NAMALWA (cell line): ENCODE results near the gene UBFD1.
"Not testable (repeated sequence)": the region's sequence is repeated elsewhere in the genome, so short reads cannot be mapped to it uniquely, and the experiment has no call there.

Experiments
- DNase-seq: peaks from one replicate; pipeline ENCODE4 v3.0.0-alpha.2; 2015; ENCODE audit warnings: low spot score

UBFD1 gene

DNA sequence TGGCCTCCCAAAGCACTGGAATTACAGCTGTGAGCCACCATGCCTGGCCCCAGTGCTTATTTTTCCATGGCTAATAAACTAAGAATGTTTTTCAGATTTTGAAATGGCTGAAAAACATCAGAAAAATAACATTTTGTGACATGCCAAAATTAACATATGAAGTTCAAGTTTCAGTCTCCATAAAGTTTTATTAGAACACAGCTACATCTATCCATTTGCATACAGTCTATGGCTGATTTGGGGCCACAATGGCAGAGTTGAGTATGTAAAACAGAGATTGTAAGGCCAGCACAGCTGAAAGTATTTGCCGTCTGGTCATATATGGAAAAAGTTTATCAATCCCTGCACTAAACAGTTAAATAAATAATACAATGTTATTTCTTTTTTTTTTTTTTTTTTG, 52.4 kb downstream of the UBFD1 start:
- DNase-seq, result no peak

DNA sequence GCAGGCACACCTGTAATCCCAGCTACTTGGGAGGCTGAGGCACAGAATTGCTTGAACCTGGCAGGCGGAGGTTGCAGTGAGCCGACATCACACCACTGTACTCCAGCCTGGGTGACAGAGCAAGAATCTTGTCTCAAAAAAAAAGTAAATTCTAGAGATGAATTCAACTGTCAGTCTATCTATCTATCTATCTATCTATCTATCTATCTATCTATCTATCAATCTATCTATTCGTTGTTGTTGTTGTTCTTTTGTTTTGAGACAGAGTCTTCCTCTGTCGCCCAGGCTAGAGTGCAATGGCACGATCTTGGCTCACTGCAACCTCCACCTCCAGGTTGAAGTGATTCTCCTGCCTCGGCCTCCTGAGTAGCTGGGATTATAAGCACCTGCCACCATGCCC, 53.4 kb downstream of the UBFD1 start:
- DNase-seq, result not testable (repeated sequence)

DNA sequence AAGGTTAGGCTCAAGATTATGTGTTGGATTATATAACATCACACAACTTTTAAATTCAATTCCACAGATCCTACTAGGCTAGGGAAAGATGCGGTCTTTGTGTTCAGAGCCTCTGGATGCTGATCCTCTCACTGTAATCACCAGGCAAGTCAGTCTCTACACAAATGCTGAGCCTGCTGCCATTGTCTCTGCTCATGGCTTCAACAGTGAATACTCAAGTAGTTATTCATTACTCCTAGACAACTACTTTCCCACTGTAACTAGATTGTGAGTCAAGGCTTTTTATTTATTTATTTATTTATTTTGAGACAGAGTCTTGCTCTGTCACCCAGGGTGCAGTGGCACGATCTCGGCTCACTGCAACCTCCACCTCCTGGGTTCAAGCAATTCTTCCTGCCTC, 54.4 kb downstream of the UBFD1 start:
- no peak for DNase-seq

DNA sequence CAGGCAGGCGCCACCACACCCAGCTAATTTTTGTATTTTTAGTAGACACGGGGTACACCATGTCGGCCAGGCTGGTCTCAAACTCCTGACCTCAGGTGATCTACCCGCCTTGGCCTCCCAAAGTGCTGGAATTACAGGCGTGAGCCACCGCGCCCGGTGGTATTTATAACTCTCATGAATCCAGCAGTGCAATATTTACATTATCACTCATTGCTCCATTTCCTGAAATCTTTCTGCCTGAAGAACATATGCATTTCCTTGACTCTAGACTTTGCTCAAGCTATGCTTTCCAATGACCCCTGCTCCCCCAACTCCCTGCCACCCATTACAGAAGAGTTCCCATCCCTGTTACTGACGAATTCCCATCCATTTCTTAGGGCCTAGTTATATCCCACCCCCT, 58.3 kb downstream of the UBFD1 start:
- no peak for DNase-seq
